Activated CD4-positive, alpha-beta T cell treated with anti-CD3 and anti-CD28 coated beads, Interleukin-2, amount 50 U/mL, for 4 hours (primary cell): ENCODE data around the gene THRB.

Experiments
- DNase-seq, 2 experiments: peaks; one replicate each; pipeline ENCODE4 v3.0.0-alpha.2; 2020

THRB gene

DNA sequence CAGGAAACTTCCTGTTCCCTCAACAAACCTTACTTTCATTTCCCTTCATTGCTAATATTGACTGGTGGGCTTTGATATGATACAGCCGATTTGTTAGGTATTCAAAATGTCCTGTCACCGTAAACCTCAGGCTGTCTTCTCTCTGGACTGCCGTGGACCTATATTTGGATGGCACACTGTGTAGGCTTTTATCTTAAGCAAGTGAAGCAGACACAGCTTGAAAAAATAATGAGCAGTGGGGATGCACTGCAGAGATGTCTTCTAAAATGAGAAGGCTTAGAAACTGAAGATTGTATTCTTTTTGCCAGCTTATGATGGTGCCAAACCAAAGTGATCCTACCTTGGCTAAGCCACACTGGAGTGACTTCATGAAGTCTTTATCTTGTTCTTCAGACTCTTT, 283.3 kb downstream of the THRB start:
- DNase-seq, result no peak

DNA sequence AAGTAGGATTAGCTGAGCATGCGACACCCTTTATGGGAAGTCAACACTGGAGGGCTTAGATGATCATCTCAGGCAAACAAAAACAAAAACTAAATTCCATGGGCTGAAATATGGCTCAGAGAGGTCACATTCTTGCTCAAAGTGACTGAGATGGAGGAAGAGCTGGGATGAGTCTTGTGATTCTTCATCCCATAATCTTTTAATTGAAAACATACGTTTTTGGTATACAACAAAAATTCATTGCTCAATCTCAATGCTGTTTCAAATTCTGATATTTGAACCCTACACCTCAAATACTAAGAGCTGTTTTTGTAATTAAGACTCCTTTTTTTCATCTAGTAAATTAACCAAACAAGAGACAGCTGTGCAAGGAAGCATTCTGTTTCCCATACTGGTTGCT, 292.6 kb downstream of the THRB start:
- DNase-seq, result no peak

GRCh38 chr3:24201301-24201700, 293.3 kb downstream of the THRB start:
- no peak for DNase-seq

DNA sequence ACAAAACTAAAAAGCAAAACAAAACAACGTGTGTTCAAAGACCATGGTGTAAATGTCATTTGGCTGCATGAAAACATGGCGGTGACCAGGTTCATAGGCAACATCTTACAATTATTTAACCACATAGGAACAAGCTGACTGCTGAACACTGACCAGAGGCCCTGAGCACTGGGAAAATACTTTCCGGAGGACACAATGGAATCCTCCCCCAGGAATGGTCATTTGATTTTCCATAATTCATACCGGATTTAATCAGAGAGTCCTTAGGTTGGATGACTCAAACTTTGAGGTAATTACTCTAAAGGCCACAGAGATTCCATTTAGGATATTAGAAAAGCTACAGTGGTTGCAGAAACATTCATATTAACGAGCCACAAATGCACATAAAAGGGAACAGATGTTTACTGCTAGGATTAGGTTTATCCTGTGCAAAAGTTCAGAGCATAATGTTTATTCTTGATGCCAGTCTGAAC, 294.8 kb downstream of the THRB start:
- DNase-seq, result no peak

DNA sequence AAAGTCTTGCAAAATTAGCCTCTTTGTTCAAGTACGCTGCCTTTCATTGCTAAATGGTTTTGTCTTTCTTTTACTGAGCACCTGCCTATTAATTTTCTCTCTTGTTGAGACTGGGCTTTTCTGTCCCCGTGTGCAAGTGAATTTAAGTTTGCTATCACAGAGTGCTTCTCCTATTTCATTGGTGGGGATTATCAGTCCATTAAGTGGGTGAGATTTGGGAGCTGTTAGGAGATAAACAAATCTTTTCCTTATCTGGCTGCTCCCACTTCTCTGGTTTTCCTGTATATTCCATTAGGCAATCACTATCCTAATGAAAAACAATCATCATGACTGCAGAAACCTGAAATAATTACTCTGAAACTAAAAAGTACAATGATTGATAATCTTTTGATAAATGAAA, 295.4 kb downstream of the THRB start:
- no peak for DNase-seq

DNA sequence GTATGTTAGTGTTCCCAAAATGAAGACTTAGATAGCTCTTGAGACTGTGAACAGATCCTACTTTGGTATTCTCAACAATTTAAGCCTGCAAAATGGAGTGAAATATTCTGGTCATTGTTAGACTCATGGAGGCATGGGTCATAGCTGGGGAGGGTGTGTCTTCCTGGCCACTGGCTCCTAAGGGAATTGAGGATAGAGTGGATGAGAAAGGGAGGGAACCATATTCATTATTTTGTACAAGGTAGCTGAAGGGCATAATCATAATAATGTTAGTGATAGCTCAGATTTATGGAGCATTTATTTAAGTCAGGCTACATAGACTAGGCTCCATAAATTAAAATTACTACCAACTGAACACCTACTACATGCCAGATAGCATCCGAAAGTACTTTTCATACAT, 295.9 kb downstream of the THRB start:
- no peak for DNase-seq

DNA sequence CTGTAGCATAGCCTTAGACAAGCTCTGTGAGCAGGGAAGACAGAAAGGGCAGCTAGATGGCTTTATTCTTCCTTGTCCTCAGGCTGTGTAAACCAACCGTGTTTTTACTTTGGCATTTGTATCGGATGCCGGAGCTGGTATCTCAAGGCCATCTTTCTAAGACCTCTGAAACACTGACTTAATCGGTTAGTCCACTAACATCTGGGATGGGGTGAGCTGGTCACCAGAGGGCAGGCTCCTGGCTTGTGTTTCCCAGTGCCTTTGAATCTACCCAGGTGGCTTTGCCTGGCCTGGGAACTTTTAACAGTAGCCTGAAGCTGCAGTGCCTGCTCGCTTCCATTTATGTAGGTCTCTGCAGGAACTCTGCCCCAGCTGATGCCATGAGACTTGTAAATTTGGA, 296.8 kb downstream of the THRB start:
- no peak for DNase-seq

GRCh38 chr3:24196526-24196925, 298.1 kb downstream of the THRB start:
- no peak for DNase-seq

DNA sequence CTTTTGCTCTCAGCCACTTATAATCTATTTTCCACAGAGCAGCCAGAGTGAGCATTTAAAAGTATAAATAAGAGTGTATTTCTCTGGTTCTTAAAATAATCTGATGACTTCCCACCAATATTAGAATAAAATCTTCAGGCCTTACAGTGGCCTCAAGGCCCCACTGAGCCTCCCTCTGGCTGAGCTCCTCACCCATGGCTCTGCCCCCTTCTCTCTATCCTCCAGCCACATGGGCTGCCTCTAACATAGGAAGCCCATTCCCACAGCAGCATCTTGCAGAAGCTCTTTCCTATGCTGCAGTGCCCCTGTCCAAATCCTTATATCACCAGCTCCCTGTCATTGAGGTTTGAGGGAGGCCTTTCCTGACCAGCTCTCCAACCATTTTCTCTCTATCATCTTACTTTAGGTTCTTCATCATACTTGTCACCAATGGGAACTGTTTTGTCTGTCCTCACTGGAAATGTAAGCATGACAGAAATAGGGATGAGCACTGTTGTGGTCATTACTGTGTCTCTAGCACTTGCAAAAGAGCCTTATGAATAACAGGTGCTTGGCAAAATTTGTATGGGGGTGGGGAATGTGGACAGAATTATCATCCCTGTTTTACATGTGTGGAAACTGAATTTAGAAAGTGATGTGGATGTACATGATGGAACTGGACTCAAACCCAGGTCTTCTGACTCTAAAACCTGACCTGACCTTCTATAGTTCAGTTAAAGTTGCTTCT, 299.0 kb downstream of the THRB start:
- DNase-seq, result no peak

DNA sequence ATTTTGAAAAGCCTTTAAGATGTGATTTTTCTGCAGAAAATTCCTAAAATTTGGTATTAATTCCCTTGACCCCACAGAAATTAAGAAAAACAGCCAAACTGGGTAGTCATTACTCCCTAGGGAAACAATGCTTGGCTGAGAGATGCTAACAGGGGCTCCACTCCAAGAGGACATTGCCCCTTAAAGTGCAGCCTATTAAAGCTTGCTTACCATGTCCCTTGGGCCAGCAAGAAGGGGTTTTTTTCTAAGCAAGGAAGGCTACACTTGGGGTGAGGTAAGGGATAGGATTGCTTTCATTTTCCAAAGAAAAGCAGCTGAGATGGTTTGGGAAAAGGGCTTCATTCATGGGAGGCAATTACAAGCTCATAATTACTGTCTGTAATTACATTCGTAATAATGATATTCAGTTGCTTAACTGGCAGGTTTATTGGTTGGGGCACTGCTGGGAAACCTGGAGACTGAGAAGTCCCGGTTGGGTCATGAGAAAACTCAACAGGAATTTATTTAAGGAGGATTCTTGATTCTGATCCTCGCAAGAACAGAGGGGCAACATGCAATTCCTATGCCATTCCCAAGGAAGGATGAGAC, 302.1 kb downstream of the THRB start:
- DNase-seq, result no peak

DNA sequence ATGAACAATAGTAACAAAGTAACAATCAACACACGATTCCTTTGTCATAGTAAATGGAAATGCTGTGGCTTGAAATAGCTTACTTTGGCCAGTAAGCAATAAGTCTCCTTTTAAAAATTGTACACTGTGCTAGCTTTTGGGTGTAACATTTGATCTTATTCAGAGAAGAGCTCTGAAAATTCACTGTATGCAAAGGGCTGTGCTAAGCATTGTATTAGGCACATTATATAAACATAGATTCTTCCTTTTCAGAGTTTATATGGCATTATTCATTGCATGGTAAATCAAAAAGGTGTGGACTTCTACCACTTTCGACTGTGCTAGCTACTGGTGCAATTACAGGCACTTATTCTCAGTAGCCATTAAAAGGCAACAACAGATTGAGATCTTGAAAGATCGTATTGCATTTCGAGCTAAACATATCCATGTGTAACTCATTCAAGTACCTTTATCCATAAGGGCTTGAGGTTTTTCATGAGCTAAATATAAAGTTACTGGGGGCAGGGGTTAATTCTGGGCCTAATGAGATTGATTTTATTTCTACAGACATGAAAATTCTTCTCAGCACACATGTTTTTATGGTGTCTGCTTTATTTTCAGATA, 302.7 kb downstream of the THRB start:
- DNase-seq, result no peak

- DNase-seq, result no peak
Observed at GRCh38 chr3:24190256-24190655, 304.4 kb downstream of the THRB start.

DNA sequence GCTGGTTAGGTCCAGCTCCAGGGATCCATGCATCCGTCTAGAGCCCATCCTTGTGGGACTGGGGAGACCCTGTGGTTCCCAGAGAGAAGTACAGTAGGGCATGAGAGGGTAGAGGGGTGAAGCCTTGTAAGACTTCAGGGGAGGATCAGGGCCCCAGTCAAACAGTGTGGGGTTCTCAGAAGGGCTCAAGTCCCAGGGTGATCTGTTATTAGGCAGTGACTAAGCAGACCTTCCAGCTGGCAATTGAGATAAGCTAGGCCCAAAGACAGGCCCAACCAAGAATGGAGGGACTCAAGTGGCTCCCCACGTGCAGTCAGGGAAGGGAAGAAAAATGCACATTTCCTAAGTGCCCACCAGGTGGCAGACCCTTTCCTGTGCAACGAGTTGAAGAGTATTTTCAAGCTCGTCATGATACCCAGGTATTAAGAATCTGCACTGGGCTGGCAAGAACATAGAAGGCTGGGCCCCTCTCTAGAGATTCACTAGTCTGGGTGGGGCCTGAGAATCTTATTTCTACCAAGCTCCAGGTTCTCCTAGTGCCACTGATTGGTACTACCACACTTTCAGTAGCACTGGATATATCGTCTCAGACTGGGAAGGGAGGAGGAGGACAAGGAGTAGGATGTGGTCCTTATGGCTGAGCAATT, 308.8 kb downstream of the THRB start:
- DNase-seq, result no peak

DNA sequence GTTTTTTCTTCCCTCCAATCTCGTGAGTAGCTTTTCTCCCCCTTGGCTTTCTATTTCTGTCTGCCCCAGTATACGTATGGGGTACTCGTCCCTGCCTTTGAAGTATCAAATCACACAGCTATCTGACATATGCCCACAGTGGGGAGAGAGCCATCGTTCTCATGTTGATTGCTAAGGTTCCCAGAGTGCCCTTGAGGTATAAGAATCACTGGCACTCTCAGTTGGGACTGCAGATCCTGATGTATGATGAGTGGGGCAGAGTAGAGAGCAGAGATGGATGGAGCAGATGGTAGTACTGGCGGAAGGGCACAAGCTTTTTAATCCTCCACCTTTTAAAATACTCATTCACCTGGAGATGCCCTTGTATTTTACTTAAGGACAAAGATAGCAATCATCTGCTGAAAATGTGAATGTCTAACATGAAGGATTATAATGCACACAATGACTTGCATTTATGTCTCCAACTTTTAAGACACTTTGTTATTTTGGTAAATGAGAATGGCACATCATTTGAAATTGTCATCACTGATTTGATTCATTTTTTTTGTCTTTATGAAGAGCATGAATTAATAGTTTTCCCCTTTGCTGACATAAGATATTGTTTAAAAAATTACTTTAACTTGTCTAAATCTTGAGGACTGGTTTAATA, 310.0 kb downstream of the THRB start:
- DNase-seq, result no peak

- DNase-seq, result no peak
Observed at GRCh38 chr3:24182756-24183155, 311.9 kb downstream of the THRB start.

GRCh38 chr3:24181256-24181655, 313.4 kb downstream of the THRB start:
- no peak for DNase-seq

- DNase-seq, result no peak
Observed at GRCh38 chr3:24180616-24181015, 314.0 kb downstream of the THRB start.

DNA sequence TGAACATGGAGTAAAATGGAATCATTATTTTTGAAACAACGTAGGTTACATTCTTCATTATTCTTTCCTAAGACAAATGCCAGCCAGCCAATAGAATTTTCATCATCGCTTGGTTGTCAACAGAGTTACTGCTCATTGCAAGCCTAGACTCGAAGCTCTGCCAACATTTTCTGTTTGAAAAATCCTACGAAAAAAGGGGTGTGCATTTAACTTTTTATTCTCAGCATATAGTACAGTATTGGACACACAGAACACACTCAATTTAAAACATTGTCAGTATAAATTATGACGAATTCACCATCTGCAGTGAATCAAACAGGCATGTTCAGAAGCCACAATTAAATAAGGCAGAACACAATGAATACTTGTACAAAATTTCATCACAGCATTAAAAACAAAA, 317.4 kb downstream of the THRB start:
- no peak for DNase-seq

- no peak for DNase-seq
Observed at GRCh38 chr3:24174614-24175013, 320.0 kb downstream of the THRB start.

- no peak for DNase-seq
Observed at GRCh38 chr3:24168977-24169376, 325.7 kb downstream of the THRB start.

DNA sequence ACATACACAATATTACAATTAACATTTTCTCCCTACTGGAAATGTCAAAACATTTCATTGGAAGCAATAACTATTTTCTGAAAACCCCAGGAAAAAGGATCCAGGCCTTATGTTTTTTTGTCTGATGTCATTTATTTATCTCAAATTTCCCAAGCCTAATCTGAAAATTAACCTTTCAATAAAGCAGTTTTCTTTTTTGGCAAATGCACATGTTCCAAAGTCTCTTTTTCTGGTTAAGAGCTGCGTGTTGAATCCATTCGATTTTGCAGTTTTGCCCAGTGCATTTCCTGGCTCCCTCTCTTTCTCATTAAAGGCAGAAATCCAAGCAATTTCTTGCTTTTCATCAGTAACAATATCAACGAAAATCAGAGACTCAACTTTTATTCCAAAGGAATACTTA, 327.2 kb downstream of the THRB start:
- DNase-seq, result no peak

GRCh38 chr3:24166515-24166914, 328.1 kb downstream of the THRB start:
- DNase-seq, result no peak

- no peak for DNase-seq
Observed at GRCh38 chr3:24165603-24165982, 329.1 kb downstream of the THRB start.
